Measurements from ENCODE around the gene MEF2B.

Gene MEF2B

GRCh38 chr19:19170053-19170872 lies at the start of gene MEF2B:
Gene MEF2B, minus strand, starts transcription at chr19:19170263. Its CDS starts 19,528 bp downstream, at chr19:19150735.
- in situ Hi-C loops (cut with MboI; ENCODE audit: low pct_unique_long_range_greater_than_20kb, low sequenced_read_pairs, unreplicated experiment): loop anchor here (25.0 kb wide), 1 partner anchor 317 kb away; no protein-coding TSS in a partner anchor
- no peak for TF ChIP-seq CTCF (IDR thresholded peaks at IDR 0.05; ENCODE audit: extremely low read depth, insufficient read depth, missing control alignments)
- peak; percentile 96 for DNase-seq (ENCODE audit: low spot score)

- DNase-seq (ENCODE audit: low spot score): no peak
- in situ Hi-C loops (cut with MboI; ENCODE audit: low pct_unique_long_range_greater_than_20kb, low sequenced_read_pairs, unreplicated experiment): no loop called here
- no peak for TF ChIP-seq CTCF (IDR thresholded peaks at IDR 0.05; ENCODE audit: extremely low read depth, insufficient read depth, missing control alignments)
These were observed 48.8 kb upstream of the MEF2B start for GRCh38 chr19:19218911-19219310.

GRCh38 chr19:19217099-19217498 lies 47.0 kb upstream of the MEF2B start:
- in situ Hi-C loops (cut with MboI; ENCODE audit: low pct_unique_long_range_greater_than_20kb, low sequenced_read_pairs, unreplicated experiment): no loop called here
- no peak for DNase-seq (ENCODE audit: low spot score)
- no peak for TF ChIP-seq CTCF (IDR thresholded peaks at IDR 0.05; ENCODE audit: extremely low read depth, insufficient read depth, missing control alignments)

GRCh38 chr19:19215792-19216191 lies 45.7 kb upstream of the MEF2B start:
- TF ChIP-seq CTCF (IDR thresholded peaks at IDR 0.05; ENCODE audit: extremely low read depth, insufficient read depth, missing control alignments): no peak

GRCh38 chr19:19214892-19215291 lies 44.8 kb upstream of the MEF2B start:
- DNase-seq (ENCODE audit: low spot score): no peak
- no peak for TF ChIP-seq CTCF (IDR thresholded peaks at IDR 0.05; ENCODE audit: extremely low read depth, insufficient read depth, missing control alignments)
- in situ Hi-C loops (cut with MboI; ENCODE audit: low pct_unique_long_range_greater_than_20kb, low sequenced_read_pairs, unreplicated experiment): no loop called here

More at GRCh38 chr19:19215792-19216191, 45.7 kb upstream of the MEF2B start:
- in situ Hi-C loops (cut with MboI; ENCODE audit: low pct_unique_long_range_greater_than_20kb, low sequenced_read_pairs, unreplicated experiment): no loop called here
- DNase-seq (ENCODE audit: low spot score): no peak

GRCh38 chr19:19214159-19214490 lies 44.1 kb upstream of the MEF2B start:
- DNase-seq (ENCODE audit: low spot score): no peak
- TF ChIP-seq CTCF (IDR thresholded peaks at IDR 0.05; ENCODE audit: extremely low read depth, insufficient read depth, missing control alignments): no peak
- in situ Hi-C loops (cut with MboI; ENCODE audit: low pct_unique_long_range_greater_than_20kb, low sequenced_read_pairs, unreplicated experiment): no loop called here

Data from GM13977 (cell line).